H9 (cell line): Measurements from ENCODE around the gene GOLGA1. TPM values are rescaled to one million over a fixed set of nuclear protein-coding genes. Genes with fewer than 3 reads are reported as not detected.
"Not testable (repeated sequence)": the region's sequence is repeated elsewhere in the genome, so short reads cannot be mapped to it uniquely, and the experiment has no call there.

Experiments
- DNase-seq: peaks from one replicate; pipeline ENCODE4 v3.0.0-alpha.2; 2017
- H2AFZ ChIP-seq: one replicate; pipeline ENCODE4 v1.6.1; 2013; ENCODE audit warnings: mild to moderate bottlenecking, low read length, control low read depth, moderate library complexity
- H2AK5ac ChIP-seq: 2 replicates; pipeline ENCODE4 v1.6.1; 2013; ENCODE audit warnings: low read length, control low read depth, mixed read lengths; ENCODE audit not compliant: insufficient read length
- H2BK120ac ChIP-seq: one replicate; pipeline ENCODE4 v1.6.1; 2013; ENCODE audit warnings: low read depth, mild to moderate bottlenecking, low read length, control low read depth, inconsistent platforms; ENCODE audit not compliant: poor library complexity, severe bottlenecking
- H2BK12ac ChIP-seq: 2 replicates; pipeline ENCODE4 v1.6.1; 2013; ENCODE audit warnings: low read length, control low read depth, mixed read lengths, low read depth; ENCODE audit not compliant: insufficient read length
- H2BK15ac ChIP-seq: 2 replicates; pipeline ENCODE4 v1.6.1; 2013; ENCODE audit warnings: low read depth, low read length, control low read depth
- H2BK20ac ChIP-seq: one replicate; pipeline ENCODE4 v1.6.1; 2013; ENCODE audit warnings: low read depth, mild to moderate bottlenecking, low read length, control low read depth, inconsistent platforms; ENCODE audit not compliant: poor library complexity, severe bottlenecking
- H2BK5ac ChIP-seq: 2 replicates; pipeline ENCODE4 v1.6.1; 2013; ENCODE audit warnings: low read length, control low read depth, mixed read lengths; ENCODE audit not compliant: insufficient read length
- H3K14ac ChIP-seq: 2 replicates; pipeline ENCODE4 v1.6.1; 2013; ENCODE audit warnings: low read length, control low read depth; ENCODE audit not compliant: insufficient read depth
- H3K18ac ChIP-seq: 2 replicates; pipeline ENCODE4 v1.6.1; 2013; ENCODE audit warnings: low read depth, mild to moderate bottlenecking, mixed read lengths, low read length, control low read depth; ENCODE audit not compliant: insufficient read length
- H3K23ac ChIP-seq: 2 replicates; pipeline ENCODE4 v1.6.1; 2013; ENCODE audit warnings: low read length, control low read depth, mixed read lengths, low read depth; ENCODE audit not compliant: insufficient read length
- H3K23me2 ChIP-seq: 2 replicates; pipeline ENCODE4 v1.6.1; 2013; ENCODE audit warnings: low read depth, mild to moderate bottlenecking, mixed read lengths, low read length, control low read depth; ENCODE audit not compliant: insufficient read length, poor library complexity, severe bottlenecking
- H3K27ac ChIP-seq: 2 replicates; pipeline ENCODE4 v1.5.1; 2013; ENCODE audit warnings: low read length, control low read depth, mixed read lengths, low read depth; ENCODE audit not compliant: insufficient read length
- H3K27me3 ChIP-seq: 2 replicates; pipeline ENCODE4 v1.6.1; 2013; ENCODE audit warnings: low read length, control low read depth, inconsistent platforms; ENCODE audit not compliant: insufficient read depth
- H3K4ac ChIP-seq: 2 replicates; pipeline ENCODE4 v1.6.1; 2013; ENCODE audit warnings: low read depth, mild to moderate bottlenecking, control low read depth, inconsistent platforms, low read length, moderate library complexity
- H3K4me1 ChIP-seq: 2 replicates; pipeline ENCODE4 v1.6.1; 2013; ENCODE audit warnings: low read length, control low read depth, inconsistent platforms; ENCODE audit not compliant: insufficient read depth
- H3K4me2 ChIP-seq: 2 replicates; pipeline ENCODE4 v1.6.1; 2013; ENCODE audit warnings: low read length, control low read depth, mixed read lengths; ENCODE audit not compliant: insufficient read length, insufficient read depth
- H3K56ac ChIP-seq: 2 replicates; pipeline ENCODE4 v1.6.1; 2013; ENCODE audit warnings: low read depth, mild to moderate bottlenecking, mixed read lengths, low read length, control low read depth; ENCODE audit not compliant: insufficient read length
- H3K79me1 ChIP-seq: 2 replicates; pipeline ENCODE4 v1.6.1; 2013; ENCODE audit warnings: low read depth, mild to moderate bottlenecking, moderate library complexity, low read length, control low read depth, inconsistent platforms; ENCODE audit not compliant: insufficient read depth, poor library complexity, severe bottlenecking
- H3K79me2 ChIP-seq: 2 replicates; pipeline ENCODE4 v1.6.1; 2013; ENCODE audit warnings: low read length, control low read depth, inconsistent platforms; ENCODE audit not compliant: insufficient read depth
- H3K9ac ChIP-seq: 2 replicates; pipeline ENCODE4 v1.6.1; 2013; ENCODE audit warnings: low read length, control low read depth, mixed read lengths; ENCODE audit not compliant: insufficient read length; ENCODE audit errors: extremely low read depth
- H3K9me3 ChIP-seq: one replicate; pipeline ENCODE4 v1.6.1; 2013; ENCODE audit warnings: low read depth, low read length, inconsistent platforms; ENCODE audit not compliant: control insufficient read depth
- H3T11ph ChIP-seq: one replicate; pipeline ENCODE4 v1.6.1; 2013; ENCODE audit warnings: mild to moderate bottlenecking, low read length, control low read depth, inconsistent platforms
- H4K20me1 ChIP-seq: one replicate; pipeline ENCODE4 v1.6.1; 2013; ENCODE audit not compliant: control insufficient read depth, insufficient read length, insufficient read depth
- H4K5ac ChIP-seq: 2 replicates; pipeline ENCODE4 v1.6.1; 2013; ENCODE audit warnings: low read depth, mild to moderate bottlenecking, mixed read lengths, low read length, control low read depth; ENCODE audit not compliant: insufficient read length
- H4K8ac ChIP-seq: replicated peaks from 2 replicates; pipeline ENCODE4 v1.6.1; 2013; ENCODE audit warnings: low read length, control low read depth, mixed read lengths, low read depth; ENCODE audit not compliant: insufficient read length
- H4K91ac ChIP-seq: 2 replicates; pipeline ENCODE4 v1.6.1; 2013; ENCODE audit warnings: low read depth, mild to moderate bottlenecking, moderate library complexity, mixed read lengths, low read length, control low read depth; ENCODE audit not compliant: insufficient read length
- H3K27ac Mint-ChIP-seq, 3 experiments: 2 replicates in 2 of 3; 3 replicates in 1 of 3; pipeline ENCODE4 v1.8.0; 2020 to 2021; ENCODE audit warnings: mixed read lengths in 3 of 3, mild to moderate bottlenecking in 1 of 3, moderate library complexity in 1 of 3
- H3K27me3 Mint-ChIP-seq: 2 replicates; pipeline ENCODE4 v1.8.0; 2021; ENCODE audit warnings: low read depth, mild to moderate bottlenecking, moderate library complexity, mixed read lengths
- H3K36me3 Mint-ChIP-seq, 3 experiments: 2 replicates in 2 of 3; 3 replicates in 1 of 3; pipeline ENCODE4 v1.8.0; 2020 to 2021; ENCODE audit warnings: low read depth in 3 of 3, mixed read lengths in 3 of 3; ENCODE audit not compliant: insufficient read depth in 1 of 3
- H3K4me1 Mint-ChIP-seq, 2 experiments: 2 replicates each; pipeline ENCODE4 v1.8.0; 2020; ENCODE audit warnings: mixed read lengths in 2 of 2
- H3K4me3 Mint-ChIP-seq, 2 experiments: 2 replicates in 1 of 2; 3 replicates in 1 of 2; pipeline ENCODE4 v1.8.0; 2020 to 2021; ENCODE audit warnings: mild to moderate bottlenecking in 2 of 2, mixed read lengths in 2 of 2, moderate library complexity in 1 of 2
- H3K9me3 Mint-ChIP-seq, 2 experiments: 2 replicates in 1 of 2; 3 replicates in 1 of 2; pipeline ENCODE4 v1.8.0; 2020; ENCODE audit warnings: mild to moderate bottlenecking in 2 of 2, mixed read lengths in 2 of 2, moderate library complexity in 1 of 2
- CTCF ChIP-seq: fragments of 200-600 bp; sonication (generic); conservative IDR thresholded peaks from 3 replicates; pipeline ENCODE4 v1.8.0; 2021; ENCODE audit warnings: antibody characterized with exemption, mild to moderate bottlenecking
- WGBS: extraction: QIAGEN DNeasy Blood & Tissue Kit; methylation state at CpG from one replicate; pipeline ENCODE4 v1.1.7; 2013; ENCODE audit warnings: missing lambda C conversion rate, low lambda C conversion rate, mixed read lengths; ENCODE audit not compliant: insufficient read length; ENCODE audit errors: extremely low coverage; 5-methylcytosine and 5-hydroxymethylcytosine counted together
- total RNA-seq: library from RNA; stranded (reverse); gene quantifications from 2 replicates; pipeline ENCODE4 v1.2.1, GENCODE V29; 2021

Gene GOLGA1
- total RNA-seq, 1 experiment from 2014 or later: 7.6 TPM

- DNase-seq: no peak
- H3K4me3 Mint-ChIP-seq: no peak overlapping the region
- H3K79me2 ChIP-seq: no peaks in the 10 kb centered on the region
- H2BK20ac ChIP-seq: no peak overlapping the region
- no peak overlapping the region for H4K91ac ChIP-seq
- H2BK12ac ChIP-seq: no peak overlapping the region
- H2BK5ac ChIP-seq: no peak overlapping the region
- H2AK5ac ChIP-seq: no peak overlapping the region
- no peak overlapping the region for H2BK120ac ChIP-seq
- H3K27ac ChIP-seq: no peak overlapping the region
- no peak overlapping the region for H4K8ac ChIP-seq
- no peaks in the 10 kb centered on the region for H4K20me1 ChIP-seq
- H3K56ac ChIP-seq: no peak overlapping the region
- no peaks in the 10 kb centered on the region for H3K23me2 ChIP-seq
- H4K5ac ChIP-seq: no peak overlapping the region
- no peak overlapping the region for H3K18ac ChIP-seq
- H3K4me1 Mint-ChIP-seq: no peaks in the 10 kb centered on the region
- TF ChIP-seq CTCF: no peak
- H3K27me3 Mint-ChIP-seq: no peaks in the 10 kb centered on the region
- H3K27me3 ChIP-seq: no peaks in the 10 kb centered on the region
- H3K36me3 Mint-ChIP-seq: peaks cover 6 to 27% (median 24%) of the 10 kb centered on the region in 3 experiments; a peak in 5 of 7 replicates
- H3K9me3 Mint-ChIP-seq: no peaks in the 10 kb centered on the region
- no peak overlapping the region for H3K14ac ChIP-seq
- no peaks in the 10 kb centered on the region for H3K4me1 ChIP-seq
- no peak overlapping the region for H3K4ac ChIP-seq
- H3T11ph ChIP-seq: no peak overlapping the region
- H3K9me3 ChIP-seq: no peaks in the 10 kb centered on the region
- H3K9ac ChIP-seq: no peak overlapping the region
- H3K79me1 ChIP-seq: no peaks in the 10 kb centered on the region
- no peak overlapping the region for H3K23ac ChIP-seq
- H3K4me2 ChIP-seq: no peak overlapping the region
- H3K27ac Mint-ChIP-seq: no peak overlapping the region
- no peak overlapping the region for H2BK15ac ChIP-seq
- no peak overlapping the region for H2AFZ ChIP-seq
- no CpG with 5 or more reads among the region's 9 CpGs for WGBS
Measured at GRCh38 chr9:124968238-124968637, 27.4 kb upstream of the GOLGA1 start.

GRCh38 chr9:124965775-124966568 lies 25.1 kb upstream of the GOLGA1 start:
- H3K18ac ChIP-seq, H2BK5ac ChIP-seq, H3K9me3 Mint-ChIP-seq, H4K91ac ChIP-seq, H4K20me1 ChIP-seq, H4K8ac ChIP-seq, DNase-seq, H3K79me2 ChIP-seq, H3K4ac ChIP-seq, H3K56ac ChIP-seq, H3K79me1 ChIP-seq, H4K5ac ChIP-seq, H3K23me2 ChIP-seq, H2AFZ ChIP-seq, H3K9me3 ChIP-seq, H2BK20ac ChIP-seq, H2AK5ac ChIP-seq, H3K4me1 Mint-ChIP-seq, H3K4me3 Mint-ChIP-seq, H3T11ph ChIP-seq, H3K27me3 ChIP-seq, H3K4me1 ChIP-seq, H3K27me3 Mint-ChIP-seq, H3K23ac ChIP-seq, H3K27ac ChIP-seq, H3K4me2 ChIP-seq, H3K9ac ChIP-seq, H2BK12ac ChIP-seq, H2BK120ac ChIP-seq, H3K14ac ChIP-seq, H2BK15ac ChIP-seq: not testable (repeated sequence)
- Mint-ChIP-seq H3K36me3 (peaks cover 3 to 15% (median 13%) of the 10 kb centered on the region in 3 experiments; a peak in 5 of 7 replicates), H3K27ac (peak overlapping the region in 2 of 3 experiments; percentile 16 to 49; a peak in 1 of 7 replicates)
- no CpG with 5 or more reads among the region's 5 CpGs for WGBS
